ENCODE measurements around the gene LRTM2. TPM values are rescaled to one million over a fixed set of nuclear protein-coding genes. Genes with fewer than 3 reads are reported as not detected.

LRTM2 gene
- polyA plus RNA-seq, 2 donors, result not detected

- Histone ChIP-seq H3K4me3 (ENCODE audit: low read depth in 1 of 2, low read length in 2 of 2) (no peak overlapping the region), H3K4me1 (ENCODE audit: control insufficient read depth in 2 of 2, insufficient read depth in 2 of 2, low read length in 1 of 2) (no peaks in the 10 kb centered on the region), H3K27me3 (ENCODE audit: control insufficient read depth in 1 of 2, insufficient read depth in 2 of 2, low read length in 2 of 2) (no peaks in the 10 kb centered on the region), H3K36me3 (ENCODE audit: control insufficient read depth in 2 of 2, insufficient read depth in 2 of 2, low read length in 1 of 2) (no peaks in the 10 kb centered on the region), H3K27ac (ENCODE audit: low read depth in 2 of 2, low read length in 1 of 2) (no peak overlapping the region), H3K9me3 (ENCODE audit: control insufficient read depth in 2 of 2, insufficient read depth in 1 of 2, low read depth in 1 of 2, low read length in 1 of 2) (no peaks in the 10 kb centered on the region)
- 59% methylated on average over 25 of the region's 25 CpGs for WGBS, 2 donors
Observed at GRCh38 chr12:1804545-1805332, 15.6 kb upstream of the LRTM2 start.

- Histone ChIP-seq H3K4me1 (ENCODE audit: control insufficient read depth in 2 of 2, insufficient read depth in 2 of 2, low read length in 1 of 2) (no peaks in the 10 kb centered on the region), H3K4me3 (ENCODE audit: low read depth in 1 of 2, low read length in 2 of 2) (no peak overlapping the region), H3K27ac (ENCODE audit: low read depth in 2 of 2, low read length in 1 of 2) (no peak overlapping the region), H3K36me3 (ENCODE audit: control insufficient read depth in 2 of 2, insufficient read depth in 2 of 2, low read length in 1 of 2) (no peaks in the 10 kb centered on the region), H3K9me3 (ENCODE audit: control insufficient read depth in 2 of 2, insufficient read depth in 1 of 2, low read depth in 1 of 2, low read length in 1 of 2) (no peaks in the 10 kb centered on the region), H3K27me3 (ENCODE audit: control insufficient read depth in 1 of 2, insufficient read depth in 2 of 2, low read length in 2 of 2) (no peaks in the 10 kb centered on the region)
- 89 to 94% methylated on average over 16 of the region's 16 CpGs for WGBS, 2 donors
Observed at GRCh38 chr12:1805441-1806081, 14.8 kb upstream of the LRTM2 start.

GRCh38 chr12:1806301-1807086, 13.9 kb upstream of the LRTM2 start:
- H3K4me1 ChIP-seq (ENCODE audit: control insufficient read depth in 2 of 2, insufficient read depth in 2 of 2, low read length in 1 of 2), result no peaks in the 10 kb centered on the region
- WGBS, 2 donors, result 61 to 62% methylated on average over 7 of the region's 7 CpGs
- no peaks in the 10 kb centered on the region for H3K36me3 ChIP-seq (ENCODE audit: control insufficient read depth in 2 of 2, insufficient read depth in 2 of 2, low read length in 1 of 2)
- H3K27ac ChIP-seq (ENCODE audit: low read depth in 2 of 2, low read length in 1 of 2), result no peak overlapping the region
- no peaks in the 10 kb centered on the region for H3K9me3 ChIP-seq (ENCODE audit: control insufficient read depth in 2 of 2, insufficient read depth in 1 of 2, low read depth in 1 of 2, low read length in 1 of 2)
- no peaks in the 10 kb centered on the region for H3K27me3 ChIP-seq (ENCODE audit: control insufficient read depth in 1 of 2, insufficient read depth in 2 of 2, low read length in 2 of 2)
- H3K4me3 ChIP-seq (ENCODE audit: low read depth in 1 of 2, low read length in 2 of 2), result no peak overlapping the region

- 84 to 89% methylated on average over 15 of the region's 15 CpGs for WGBS, 2 donors
- H3K36me3 ChIP-seq (ENCODE audit: control insufficient read depth in 2 of 2, insufficient read depth in 2 of 2, low read length in 1 of 2), result no peaks in the 10 kb centered on the region
- no peaks in the 10 kb centered on the region for H3K27me3 ChIP-seq (ENCODE audit: control insufficient read depth in 1 of 2, insufficient read depth in 2 of 2, low read length in 2 of 2)
- H3K27ac ChIP-seq (ENCODE audit: low read depth in 2 of 2, low read length in 1 of 2), result no peak overlapping the region
- no peaks in the 10 kb centered on the region for H3K4me1 ChIP-seq (ENCODE audit: control insufficient read depth in 2 of 2, insufficient read depth in 2 of 2, low read length in 1 of 2)
- H3K9me3 ChIP-seq (ENCODE audit: control insufficient read depth in 2 of 2, insufficient read depth in 1 of 2, low read depth in 1 of 2, low read length in 1 of 2), result no peaks in the 10 kb centered on the region
- no peak overlapping the region for H3K4me3 ChIP-seq (ENCODE audit: low read depth in 1 of 2, low read length in 2 of 2)
Observed at GRCh38 chr12:1807087-1807860, 13.1 kb upstream of the LRTM2 start.

GRCh38 chr12:1808036-1808797, 12.1 kb upstream of the LRTM2 start:
- Histone ChIP-seq H3K4me3 (ENCODE audit: low read depth in 1 of 2, low read length in 2 of 2) (no peak overlapping the region), H3K4me1 (ENCODE audit: control insufficient read depth in 2 of 2, insufficient read depth in 2 of 2, low read length in 1 of 2) (no peaks in the 10 kb centered on the region), H3K9me3 (ENCODE audit: control insufficient read depth in 2 of 2, insufficient read depth in 1 of 2, low read depth in 1 of 2, low read length in 1 of 2) (no peaks in the 10 kb centered on the region), H3K36me3 (ENCODE audit: control insufficient read depth in 2 of 2, insufficient read depth in 2 of 2, low read length in 1 of 2) (no peaks in the 10 kb centered on the region), H3K27me3 (ENCODE audit: control insufficient read depth in 1 of 2, insufficient read depth in 2 of 2, low read length in 2 of 2) (no peaks in the 10 kb centered on the region), H3K27ac (ENCODE audit: low read depth in 2 of 2, low read length in 1 of 2) (no peak overlapping the region)
- WGBS, 2 donors, result 87 to 89% methylated on average over 19 of the region's 19 CpGs

- Histone ChIP-seq H3K9me3 (ENCODE audit: control insufficient read depth in 2 of 2, insufficient read depth in 1 of 2, low read depth in 1 of 2, low read length in 1 of 2) (no peaks in the 10 kb centered on the region), H3K4me3 (ENCODE audit: low read depth in 1 of 2, low read length in 2 of 2) (no peak overlapping the region), H3K27me3 (ENCODE audit: control insufficient read depth in 1 of 2, insufficient read depth in 2 of 2, low read length in 2 of 2) (no peaks in the 10 kb centered on the region), H3K4me1 (ENCODE audit: control insufficient read depth in 2 of 2, insufficient read depth in 2 of 2, low read length in 1 of 2) (no peaks in the 10 kb centered on the region), H3K27ac (ENCODE audit: low read depth in 2 of 2, low read length in 1 of 2) (no peak overlapping the region), H3K36me3 (ENCODE audit: control insufficient read depth in 2 of 2, insufficient read depth in 2 of 2, low read length in 1 of 2) (no peaks in the 10 kb centered on the region)
- WGBS, 2 donors, result 87 to 91% methylated on average over 22 of the region's 22 CpGs
Observed at GRCh38 chr12:1808798-1809480, 11.4 kb upstream of the LRTM2 start.

GRCh38 chr12:1809591-1810190, 10.7 kb upstream of the LRTM2 start:
- Histone ChIP-seq H3K36me3 (ENCODE audit: control insufficient read depth in 2 of 2, insufficient read depth in 2 of 2, low read length in 1 of 2) (no peaks in the 10 kb centered on the region), H3K4me1 (ENCODE audit: control insufficient read depth in 2 of 2, insufficient read depth in 2 of 2, low read length in 1 of 2) (no peaks in the 10 kb centered on the region), H3K27ac (ENCODE audit: low read depth in 2 of 2, low read length in 1 of 2) (no peak overlapping the region), H3K27me3 (ENCODE audit: control insufficient read depth in 1 of 2, insufficient read depth in 2 of 2, low read length in 2 of 2) (no peaks in the 10 kb centered on the region), H3K9me3 (ENCODE audit: control insufficient read depth in 2 of 2, insufficient read depth in 1 of 2, low read depth in 1 of 2, low read length in 1 of 2) (no peaks in the 10 kb centered on the region), H3K4me3 (ENCODE audit: low read depth in 1 of 2, low read length in 2 of 2) (no peak overlapping the region)
- WGBS, 2 donors, result 85 to 89% methylated on average over 13 of the region's 13 CpGs

- H3K36me3 ChIP-seq (ENCODE audit: control insufficient read depth in 2 of 2, insufficient read depth in 2 of 2, low read length in 1 of 2), result no peaks in the 10 kb centered on the region
- 87 to 89% methylated on average over 21 of the region's 21 CpGs for WGBS, 2 donors
- no peaks in the 10 kb centered on the region for H3K9me3 ChIP-seq (ENCODE audit: control insufficient read depth in 2 of 2, insufficient read depth in 1 of 2, low read depth in 1 of 2, low read length in 1 of 2)
- no peaks in the 10 kb centered on the region for H3K27me3 ChIP-seq (ENCODE audit: control insufficient read depth in 1 of 2, insufficient read depth in 2 of 2, low read length in 2 of 2)
- no peaks in the 10 kb centered on the region for H3K4me1 ChIP-seq (ENCODE audit: control insufficient read depth in 2 of 2, insufficient read depth in 2 of 2, low read length in 1 of 2)
- H3K27ac ChIP-seq (ENCODE audit: low read depth in 2 of 2, low read length in 1 of 2), result no peak overlapping the region
- H3K4me3 ChIP-seq (ENCODE audit: low read depth in 1 of 2, low read length in 2 of 2), result no peak overlapping the region
Observed at GRCh38 chr12:1810201-1810930, 10.0 kb upstream of the LRTM2 start.

Measured in esophagus (tissue), 2 donors.